Thyroid gland (tissue), 4 donors: ENCODE data around the gene ZNF724. TPM values are rescaled to one million over a fixed set of nuclear protein-coding genes. Genes with fewer than 3 reads are reported as not detected.
"Not testable (repeated sequence)": the region's sequence is repeated elsewhere in the genome, so short reads cannot be mapped to it uniquely, and the experiment has no call there.

Source experiments
- DNase-seq, 2 donors: peaks; one replicate each; pipeline ENCODE4 v3.0.0-alpha.2; 2019
- H3K27ac ChIP-seq, 3 donors: fragments of 200-600 bp; sonication (generic); 1 replicate in 2 of 3; 2 replicates in 1 of 3; pipeline ENCODE4 v1.5.1; 2016 to 2019; ENCODE audit warnings: mild to moderate bottlenecking in 1 of 3, moderate library complexity in 1 of 3
- H3K27me3 ChIP-seq: fragments of 200-600 bp; sonication (generic); one replicate; pipeline ENCODE4 v1.5.1; 2019
- H3K36me3 ChIP-seq, 2 donors: fragments of 200-600 bp; sonication (generic); one replicate each; pipeline ENCODE4 v1.5.1; 2016 to 2019
- H3K4me1 ChIP-seq, 2 donors: fragments of 200-600 bp; sonication (generic); one replicate each; pipeline ENCODE4 v1.5.1; 2017 to 2019
- H3K4me3 ChIP-seq, 3 donors: fragments of 200-600 bp; sonication (generic); replicated peaks in 1 of 3; 1 replicate in 2 of 3; 2 replicates in 1 of 3; pipeline ENCODE4 v1.5.1; 2016; ENCODE audit warnings: mild to moderate bottlenecking in 1 of 3
- H3K9me3 ChIP-seq: fragments of 200-600 bp; sonication (generic); one replicate; pipeline ENCODE4 v1.5.1; 2017
- CTCF ChIP-seq, 6 experiments: fragments of 200-600 bp in 3 of 6; fragments of 450-650 bp in 3 of 6; sonication (generic) in 3 of 6; IDR thresholded peaks; one replicate each; pipeline ENCODE4 v1.5.1; 2016 to 2019; ENCODE audit warnings: antibody characterized with exemption in 6 of 6, mild to moderate bottlenecking in 2 of 6, inconsistent platforms in 1 of 6, moderate library complexity in 1 of 6
- POLR2A ChIP-seq, 2 donors: fragments of 450-650 bp; IDR thresholded peaks; one replicate each; pipeline ENCODE4 v1.6.1; 2017; ENCODE audit warnings: antibody characterized with exemption in 2 of 2, mild to moderate bottlenecking in 2 of 2, moderate library complexity in 1 of 2
- WGBS, 2 donors: methylation state at CpG; one replicate each; pipeline ENCODE4 v1.1.5; 2017; 5-methylcytosine and 5-hydroxymethylcytosine counted together
- intact Hi-C: fragments of 100-400 bp; cut with DNase I; formaldehyde crosslinking; loops from one replicate; pipeline ENCODE4 v1.15.1; 2023
- total RNA-seq, 4 donors: library from RNA; depleted of rRNA; stranded (reverse); fragments of >200 nt; gene quantifications; one replicate each; pipeline ENCODE4 v1.2.3, GENCODE V29; 2016

Gene ZNF724
- total RNA-seq, 4 donors from 2014 or later, result 1.5 to 3.1 (median 2.9) TPM

- intact Hi-C loops, result no loop called here
- WGBS, 2 donors, result 77 to 85% methylated on average over 5 of the region's 5 CpGs
- H3K36me3 ChIP-seq, result peaks cover 3 to 5% of the 10 kb centered on the region in 2 donors
These were observed 10.8 kb upstream of the ZNF724 start for GRCh38 chr19:23260956-23261355.

GRCh38 chr19:23259961-23260360 is 9.8 kb upstream of the ZNF724 start:
- H3K27ac ChIP-seq, result no peak overlapping the region
- intact Hi-C loops, result no loop called here
- WGBS, 2 donors, result 94 to 100% methylated on average over 2 of the region's 2 CpGs
- DNase-seq, result no peak
- no peak overlapping the region for H3K4me3 ChIP-seq
- no peaks in the 10 kb centered on the region for H3K4me1 ChIP-seq
- TF ChIP-seq CTCF (IDR thresholded peaks at IDR 0.05), result no peak
- H3K36me3 ChIP-seq, result peaks cover 3 to 5% of the 10 kb centered on the region in 2 donors
- no peaks in the 10 kb centered on the region for H3K27me3 ChIP-seq
- H3K9me3 ChIP-seq, result no peaks in the 10 kb centered on the region

More at GRCh38 chr19:23260956-23261355, 10.8 kb upstream of the ZNF724 start:
- DNase-seq, result no peak
- no peaks in the 10 kb centered on the region for H3K9me3 ChIP-seq
- no peaks in the 10 kb centered on the region for H3K4me1 ChIP-seq
- no peaks in the 10 kb centered on the region for H3K27me3 ChIP-seq
- TF ChIP-seq CTCF (IDR thresholded peaks at IDR 0.05) (no peak), POLR2A (IDR thresholded peaks at IDR 0.05) (no peak)
- H3K27ac ChIP-seq, result no peak overlapping the region
- H3K4me3 ChIP-seq, result no peak overlapping the region

- Histone ChIP-seq H3K4me3 (no peak overlapping the region), H3K4me1 (no peaks in the 10 kb centered on the region), H3K27ac (no peak overlapping the region), H3K27me3 (no peaks in the 10 kb centered on the region), H3K9me3 (no peaks in the 10 kb centered on the region), H3K36me3 (peaks cover 3 to 5% of the 10 kb centered on the region in 2 donors)
- no peak for DNase-seq
- TF ChIP-seq CTCF (IDR thresholded peaks at IDR 0.05), result no peak
- no peak for TF ChIP-seq POLR2A (IDR thresholded peaks at IDR 0.05)
- WGBS, 2 donors, result 96 to 97% methylated on average over 4 of the region's 4 CpGs
- intact Hi-C loops, result no loop called here
These were observed 5.5 kb upstream of the ZNF724 start for GRCh38 chr19:23255700-23256099.

GRCh38 chr19:23254141-23254910 is 4.1 kb upstream of the ZNF724 start:
- WGBS, 2 donors, result 50 to 61% methylated on average over 5 of the region's 5 CpGs
- Histone ChIP-seq H3K27ac (no peak overlapping the region), H3K4me1 (peaks cover 4 to 5% of the 10 kb centered on the region in 2 donors), H3K9me3 (no peaks in the 10 kb centered on the region), H3K4me3 (no peak overlapping the region), H3K36me3 (peaks cover 0 to 3% of the 10 kb centered on the region in 2 donors), H3K27me3 (no peaks in the 10 kb centered on the region)
- TF ChIP-seq POLR2A (IDR thresholded peaks at IDR 0.05), result no peak
- TF ChIP-seq CTCF (IDR thresholded peaks at IDR 0.05), result no peak
- no peak for DNase-seq
- intact Hi-C loops, result no loop called here

GRCh38 chr19:23253256-23253655 is 3.1 kb upstream of the ZNF724 start:
- H3K27me3 ChIP-seq, intact Hi-C loops, H3K9me3 ChIP-seq, DNase-seq, H3K27ac ChIP-seq, H3K4me1 ChIP-seq, H3K4me3 ChIP-seq, H3K36me3 ChIP-seq: not testable (repeated sequence)
- WGBS, 2 donors, result 71 to 73% methylated on average over 3 of the region's 3 CpGs
